A673 (cell line): Measurements from ENCODE around the gene SNED1. TPM values are rescaled to one million over a fixed set of nuclear protein-coding genes. Genes with fewer than 3 reads are reported as not detected.

Experiments
- BruUV-seq: library from RNA; stranded (reverse); fragments of 400-500 nt; replicated peaks from 2 replicates; lab custom pipeline; 2021; lab: Mats Ljungman, UMichigan
- CTCF ChIA-PET: fragments of 300-600 bp; sonication (Branson Sonifier 250); formaldehyde crosslinking; loops from one replicate; lab custom pipeline; 2022; ENCODE audit warnings: antibody characterized with exemption; lab: Charles Lee
- POLR2A ChIA-PET: fragments of 300-600 bp; sonication (Branson Sonifier 250); formaldehyde crosslinking; loops from one replicate; lab custom pipeline; 2022; ENCODE audit warnings: antibody characterized with exemption; ENCODE audit not compliant: low non-redundant PET; lab: Charles Lee
- DNase-seq: peaks from one replicate; pipeline ENCODE4 v3.0.0-alpha.2; 2015; ENCODE audit warnings: low spot score
- H3K27ac ChIP-seq: fragments of 200-600 bp; sonication (generic); 2 replicates; pipeline ENCODE4 v1.5.1; 2016; ENCODE audit warnings: mixed run types, low read depth, mild to moderate bottlenecking, mixed read lengths, antibody characterized with exemption, low read length; ENCODE audit not compliant: poor library complexity, severe bottlenecking
- H3K27me3 ChIP-seq: fragments of 200-600 bp; sonication (generic); replicated peaks from 2 replicates; pipeline ENCODE4 v1.6.1; 2017; ENCODE audit warnings: mixed run types, low read depth, mild to moderate bottlenecking, mixed read lengths, antibody characterized with exemption, low read length; ENCODE audit not compliant: insufficient read depth, poor library complexity
- H3K36me3 ChIP-seq: fragments of 200-600 bp; sonication (generic); 2 replicates; pipeline ENCODE4 v1.6.1; 2016; ENCODE audit warnings: mixed run types, mild to moderate bottlenecking, mixed read lengths, antibody characterized with exemption, low read length; ENCODE audit not compliant: insufficient read depth, poor library complexity, severe bottlenecking
- H3K4me1 ChIP-seq: fragments of 200-600 bp; sonication (generic); 2 replicates; pipeline ENCODE4 v1.6.1; 2017; ENCODE audit warnings: mixed run types, mild to moderate bottlenecking, mixed read lengths, antibody characterized with exemption, low read length; ENCODE audit not compliant: insufficient read depth, poor library complexity, severe bottlenecking
- H3K4me3 ChIP-seq: fragments of 200-600 bp; sonication (generic); 2 replicates; pipeline ENCODE4 v1.5.1; 2016; ENCODE audit warnings: low read depth, mixed run types, mild to moderate bottlenecking, mixed read lengths, low read length; ENCODE audit not compliant: poor library complexity, severe bottlenecking
- H3K9me3 ChIP-seq: fragments of 200-600 bp; sonication (generic); 2 replicates; pipeline ENCODE4 v1.6.1; 2016; ENCODE audit warnings: mixed run types, low read depth, mild to moderate bottlenecking, mixed read lengths, antibody characterized with exemption, low read length; ENCODE audit not compliant: poor library complexity, severe bottlenecking
- CTCF ChIP-seq: fragments of 300-800, 200-600 bp; sonication (generic); conservative IDR thresholded peaks from 2 replicates; pipeline ENCODE4 v1.5.1; 2017; ENCODE audit warnings: low read depth, mild to moderate bottlenecking, antibody characterized with exemption, low read length, moderate library complexity, mixed read lengths
- EZH2 ChIP-seq: fragments of 200-600 bp; sonication (generic); IDR thresholded peaks from 2 replicates; pipeline ENCODE4 v1.6.1; 2017; ENCODE audit warnings: borderline replicate concordance, low read depth, mild to moderate bottlenecking, mixed read lengths, antibody characterized with exemption, low read length; ENCODE audit not compliant: poor library complexity, severe bottlenecking
- intact Hi-C: fragments of 100-400 bp; cut with micrococcal nuclease; formaldehyde crosslinking; loops from one replicate; pipeline ENCODE4 v1.10.0; 2022; ENCODE audit not compliant: unreplicated experiment
- total RNA-seq: library from RNA; stranded (reverse); gene quantifications from 2 replicates; pipeline ENCODE4 v1.2.3, GENCODE V29; 2021

SNED1 gene
- total RNA-seq, 1 experiment from 2014 or later = 3.0 TPM

GRCh38 chr2:240953426-240954410 lies 44.7 kb upstream of the SNED1 start:
- Histone ChIP-seq H3K27ac (no peak overlapping the region), H3K9me3 (no peaks in the 10 kb centered on the region), H3K4me3 (no peak overlapping the region), H3K27me3 (no peaks in the 10 kb centered on the region), H3K36me3 (no peaks in the 10 kb centered on the region), H3K4me1 (peaks cover 7% of the 10 kb centered on the region)
- DNase-seq = no peak
- CTCF ChIA-PET = no interaction called here
- TF ChIP-seq EZH2 (no peak), CTCF (no peak)
- POLR2A ChIA-PET = no interaction called here
- no TSS peak for BruUV-seq
- intact Hi-C loops = no loop called here

DNA sequence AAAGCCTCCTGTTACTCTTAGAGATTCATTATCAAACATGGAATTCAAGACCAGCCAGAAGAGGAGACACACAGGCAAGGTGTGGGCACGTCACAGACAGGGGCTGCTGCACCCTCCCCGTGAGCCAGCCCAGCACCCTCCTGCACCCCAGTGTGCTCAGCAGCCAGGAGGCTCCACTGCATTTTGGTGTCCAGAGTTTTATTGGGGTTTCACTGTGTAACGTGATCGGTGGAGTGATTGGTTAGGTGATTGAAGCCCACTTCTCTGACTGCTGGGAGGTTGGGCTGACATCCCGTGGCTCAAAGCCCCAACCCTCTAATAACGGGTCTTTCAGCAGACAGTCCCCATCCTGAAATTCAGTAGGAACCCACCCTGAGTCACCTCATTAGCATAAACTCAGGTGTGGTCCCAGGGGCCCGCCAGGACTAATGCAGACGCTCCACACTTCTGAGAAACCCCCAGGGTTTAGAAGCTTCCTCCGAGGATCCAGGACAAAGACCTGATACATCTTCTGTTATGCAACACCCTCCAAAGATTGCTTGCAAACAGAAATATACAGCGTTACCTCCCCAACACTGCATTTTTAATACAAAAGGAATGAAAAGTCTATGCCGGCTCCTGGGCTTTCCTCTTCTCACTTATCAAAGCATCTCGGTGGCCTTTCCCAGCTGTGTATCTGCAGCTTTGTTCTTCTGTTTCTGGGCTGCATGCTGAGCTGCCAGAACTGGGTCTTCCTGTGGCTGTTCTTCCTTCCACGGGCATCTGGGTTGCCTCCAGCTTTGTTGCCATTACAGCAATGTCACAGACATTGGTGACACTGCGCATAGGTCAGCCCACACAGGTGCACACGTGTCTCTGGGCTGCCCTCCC lies 43.7 kb upstream of the SNED1 start:
- TF ChIP-seq EZH2 (no peak), CTCF (no peak)
- ChIA-PET POLR2A (no interaction called here), CTCF (no interaction called here)
- intact Hi-C loops = no loop called here
- Histone ChIP-seq H3K9me3 (no peaks in the 10 kb centered on the region), H3K27ac (no peak overlapping the region), H3K4me1 (peaks cover 7% of the 10 kb centered on the region), H3K4me3 (no peak overlapping the region), H3K36me3 (no peaks in the 10 kb centered on the region), H3K27me3 (no peaks in the 10 kb centered on the region)
- DNase-seq = no peak
- BruUV-seq = no TSS peak

DNA sequence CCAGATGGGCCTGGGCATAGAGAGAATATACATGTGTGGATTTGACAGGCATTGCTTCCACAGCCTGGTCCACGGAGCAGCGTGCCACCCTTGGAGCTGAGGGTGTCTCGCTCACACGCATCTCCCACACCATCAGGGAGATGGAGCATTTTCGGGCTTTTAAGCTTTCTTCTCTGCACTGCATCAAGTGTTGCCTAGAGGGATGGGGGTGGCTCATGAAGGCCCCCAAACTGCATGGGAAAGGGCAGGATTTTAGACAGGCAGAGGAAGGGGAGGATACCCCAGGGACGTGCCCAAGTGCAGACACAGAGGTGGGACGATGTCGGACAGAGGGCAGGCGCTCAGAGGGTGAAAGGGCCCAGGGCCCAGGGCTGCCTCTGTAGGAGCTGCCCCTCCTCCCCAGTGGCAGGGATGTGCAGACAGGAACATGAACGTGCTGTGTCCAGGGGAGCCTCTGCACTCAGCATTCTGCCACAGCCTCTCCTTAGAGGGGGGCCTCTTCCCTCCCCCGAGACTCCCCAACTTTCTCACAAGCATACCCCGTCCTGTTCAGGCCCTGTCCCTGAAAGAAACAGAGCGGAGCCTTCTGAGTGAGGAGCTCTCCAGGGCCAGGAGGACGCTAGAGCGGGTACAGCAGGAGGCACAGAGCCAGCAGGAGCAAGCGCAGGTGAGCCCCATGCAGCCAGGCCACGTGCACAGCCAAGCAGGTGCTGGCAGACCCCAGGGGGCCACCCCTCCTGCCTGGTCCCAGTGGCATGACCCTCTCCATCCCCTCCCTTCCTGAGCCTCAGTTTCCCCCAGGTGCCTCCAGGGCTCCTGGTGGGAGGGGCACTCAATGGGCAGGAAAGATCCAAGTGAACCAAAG lies 42.9 kb upstream of the SNED1 start:
- no TSS peak for BruUV-seq
- POLR2A ChIA-PET = no interaction called here
- CTCF ChIA-PET = no interaction called here

More for the DNA sequence above, 42.9 kb upstream of the SNED1 start:
- no peaks in the 10 kb centered on the region for H3K9me3 ChIP-seq
- no peak overlapping the region for H3K4me3 ChIP-seq
- no peak for DNase-seq
- no peaks in the 10 kb centered on the region for H3K36me3 ChIP-seq
- H3K4me1 ChIP-seq = peaks cover 7% of the 10 kb centered on the region
- no peak overlapping the region for H3K27ac ChIP-seq
- intact Hi-C loops = no loop called here
- no peaks in the 10 kb centered on the region for H3K27me3 ChIP-seq
- TF ChIP-seq CTCF = no peak
- no peak for TF ChIP-seq EZH2
